ENCODE results near the gene CABLES1.

The CABLES1 gene

GRCh38 chr18:23154823-23155500 lies 19.7 kb downstream of the CABLES1 start:
- Histone ChIP-seq H3K4me3 (ENCODE audit: low read depth, low read length) (no peak overlapping the region), H3K4me1 (ENCODE audit: control insufficient read depth, insufficient read depth, low read length) (peaks cover 12% of the 10 kb centered on the region), H3K36me3 (ENCODE audit: control insufficient read depth in 2 of 2, insufficient read depth in 1 of 2, low read length in 2 of 2) (no peaks in the 10 kb centered on the region; a peak in 1 of 3 replicates), H3K9me3 (ENCODE audit: control insufficient read depth, insufficient read depth, low read depth, low read length) (no peaks in the 10 kb centered on the region), H3K27ac (ENCODE audit: extremely low read depth, low read depth, low read length) (no peak overlapping the region)
- CTCF ChIA-PET: interaction anchor here (0.7 to 0.8 kb wide), 2 partner anchors 46 to 451 kb away, joined by 3 to 5 read pairs; no protein-coding TSS in a partner anchor
- peak; percentile 80; the same call in 1 of the 2 replicates for TF ChIP-seq ZBTB17 (tag by site-specific recombination; IDR thresholded peaks at IDR 0.05)
- TF ChIP-seq, protein P1, sequence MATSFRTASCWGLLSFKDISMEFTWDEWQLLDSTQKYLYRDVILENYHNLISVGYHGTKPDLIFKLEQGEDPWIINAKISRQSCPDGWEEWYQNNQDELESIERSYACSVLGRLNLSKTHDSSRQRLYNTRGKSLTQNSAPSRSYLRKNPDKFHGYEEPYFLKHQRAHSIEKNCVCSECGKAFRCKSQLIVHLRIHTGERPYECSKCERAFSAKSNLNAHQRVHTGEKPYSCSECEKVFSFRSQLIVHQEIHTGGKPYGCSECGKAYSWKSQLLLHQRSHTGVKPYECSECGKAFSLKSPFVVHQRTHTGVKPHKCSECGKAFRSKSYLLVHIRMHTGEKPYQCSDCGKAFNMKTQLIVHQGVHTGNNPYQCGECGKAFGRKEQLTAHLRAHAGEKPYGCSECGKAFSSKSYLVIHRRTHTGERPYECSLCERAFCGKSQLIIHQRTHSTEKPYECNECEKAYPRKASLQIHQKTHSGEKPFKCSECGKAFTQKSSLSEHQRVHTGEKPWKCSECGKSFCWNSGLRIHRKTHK (tag by site-specific recombination; IDR thresholded peaks at IDR 0.05): peak; percentile 27; the same call in 1 of the 2 replicates
- TF ChIP-seq BCL11B (tag by site-specific recombination; IDR thresholded peaks at IDR 0.05; ENCODE audit: low read depth): no peak
- POLR2A ChIA-PET: interaction anchor here (1.3 kb wide), 1 partner anchor 8 kb away, joined by 5 read pairs; no protein-coding TSS in a partner anchor

DNA sequence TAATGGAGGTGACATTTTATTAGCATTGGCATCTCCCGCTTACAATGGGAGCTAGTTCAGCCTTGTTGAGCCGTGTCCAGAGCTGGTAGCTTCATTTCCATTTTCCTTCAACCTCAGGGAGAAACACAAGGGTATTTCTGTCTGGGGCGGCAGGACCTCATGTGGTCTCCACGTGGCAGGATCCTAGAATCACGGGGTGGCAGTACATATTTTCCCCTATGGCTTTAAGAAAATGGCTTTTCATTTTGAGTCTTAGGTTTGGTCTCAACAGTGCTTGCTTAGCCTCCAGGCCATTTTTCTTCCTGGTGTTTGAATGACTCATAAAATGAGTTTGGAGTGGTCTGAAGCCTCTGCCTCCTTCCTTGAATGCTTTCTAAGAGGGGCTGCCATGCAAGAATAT lies 20.3 kb downstream of the CABLES1 start:
- Histone ChIP-seq H3K9me3 (ENCODE audit: control insufficient read depth, insufficient read depth, low read depth, low read length) (no peaks in the 10 kb centered on the region), H3K4me1 (ENCODE audit: control insufficient read depth, insufficient read depth, low read length) (peaks cover 12% of the 10 kb centered on the region), H3K36me3 (ENCODE audit: control insufficient read depth in 2 of 2, insufficient read depth in 1 of 2, low read length in 2 of 2) (no peaks in the 10 kb centered on the region; a peak in 1 of 3 replicates), H3K4me3 (ENCODE audit: low read depth, low read length) (no peak overlapping the region), H3K27ac (ENCODE audit: extremely low read depth, low read depth, low read length) (no peak overlapping the region; the same call in 1 of the 2 replicates)
- CTCF ChIA-PET: interaction anchor here (0.7 kb wide), 1 partner anchor 452 kb away, joined by 3 read pairs; no protein-coding TSS in a partner anchor
- TF ChIP-seq GLIS1 (tag by site-specific recombination; IDR thresholded peaks at IDR 0.05): peak; percentile 41
- 0 out of 2 replicates have a peak, but pooled peaks have one; percentile 5 for TF ChIP-seq ZIC2 (tag by site-specific recombination; IDR thresholded peaks at IDR 0.05)
- TF ChIP-seq ZNF184 (tag by site-specific recombination; IDR thresholded peaks at IDR 0.05): no peak
- TF ChIP-seq PRDM10 (tag by site-specific recombination; IDR thresholded peaks at IDR 0.05): peak; percentile 19; the same call in 1 of the 2 replicates
- TF ChIP-seq YY2 (tag by site-specific recombination; IDR thresholded peaks at IDR 0.05): no peak
- no peak for TF ChIP-seq ZNF239 (tag by site-specific recombination; IDR thresholded peaks at IDR 0.05)
- POLR2A ChIA-PET: interaction anchor here (0.6 to 1.3 kb wide), 2 partner anchors 8 to 88 kb away, joined by 5 read pairs; no protein-coding TSS in a partner anchor

DNA sequence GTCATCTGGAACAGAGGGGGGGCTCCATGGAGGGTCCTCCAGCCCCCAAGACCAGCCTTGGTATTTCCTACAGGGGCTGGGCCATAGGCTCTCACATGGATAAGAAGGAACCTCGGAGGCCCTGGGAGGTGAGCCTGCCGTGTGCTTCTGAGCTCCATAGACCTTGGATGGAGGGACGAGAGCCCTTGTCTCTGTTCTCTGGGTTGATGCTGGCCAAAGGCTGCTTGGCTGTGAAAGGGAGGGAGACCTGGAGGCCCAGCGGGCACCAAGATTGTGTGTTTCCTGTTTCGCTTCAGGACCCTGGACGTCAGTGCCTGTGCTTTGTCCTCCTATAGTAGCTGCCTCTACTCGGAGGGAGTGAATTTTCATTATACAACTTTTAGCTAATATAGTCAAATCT lies 20.8 kb downstream of the CABLES1 start:
- Histone ChIP-seq H3K4me1 (ENCODE audit: control insufficient read depth, insufficient read depth, low read length) (peaks cover 12% of the 10 kb centered on the region), H3K4me3 (ENCODE audit: low read depth, low read length) (no peak overlapping the region), H3K27ac (ENCODE audit: extremely low read depth, low read depth, low read length) (no peak overlapping the region), H3K9me3 (ENCODE audit: control insufficient read depth, insufficient read depth, low read depth, low read length) (no peaks in the 10 kb centered on the region), H3K36me3 (ENCODE audit: control insufficient read depth in 2 of 2, insufficient read depth in 1 of 2, low read length in 2 of 2) (no peaks in the 10 kb centered on the region; a peak in 1 of 3 replicates)
- TF ChIP-seq, protein P2, sequence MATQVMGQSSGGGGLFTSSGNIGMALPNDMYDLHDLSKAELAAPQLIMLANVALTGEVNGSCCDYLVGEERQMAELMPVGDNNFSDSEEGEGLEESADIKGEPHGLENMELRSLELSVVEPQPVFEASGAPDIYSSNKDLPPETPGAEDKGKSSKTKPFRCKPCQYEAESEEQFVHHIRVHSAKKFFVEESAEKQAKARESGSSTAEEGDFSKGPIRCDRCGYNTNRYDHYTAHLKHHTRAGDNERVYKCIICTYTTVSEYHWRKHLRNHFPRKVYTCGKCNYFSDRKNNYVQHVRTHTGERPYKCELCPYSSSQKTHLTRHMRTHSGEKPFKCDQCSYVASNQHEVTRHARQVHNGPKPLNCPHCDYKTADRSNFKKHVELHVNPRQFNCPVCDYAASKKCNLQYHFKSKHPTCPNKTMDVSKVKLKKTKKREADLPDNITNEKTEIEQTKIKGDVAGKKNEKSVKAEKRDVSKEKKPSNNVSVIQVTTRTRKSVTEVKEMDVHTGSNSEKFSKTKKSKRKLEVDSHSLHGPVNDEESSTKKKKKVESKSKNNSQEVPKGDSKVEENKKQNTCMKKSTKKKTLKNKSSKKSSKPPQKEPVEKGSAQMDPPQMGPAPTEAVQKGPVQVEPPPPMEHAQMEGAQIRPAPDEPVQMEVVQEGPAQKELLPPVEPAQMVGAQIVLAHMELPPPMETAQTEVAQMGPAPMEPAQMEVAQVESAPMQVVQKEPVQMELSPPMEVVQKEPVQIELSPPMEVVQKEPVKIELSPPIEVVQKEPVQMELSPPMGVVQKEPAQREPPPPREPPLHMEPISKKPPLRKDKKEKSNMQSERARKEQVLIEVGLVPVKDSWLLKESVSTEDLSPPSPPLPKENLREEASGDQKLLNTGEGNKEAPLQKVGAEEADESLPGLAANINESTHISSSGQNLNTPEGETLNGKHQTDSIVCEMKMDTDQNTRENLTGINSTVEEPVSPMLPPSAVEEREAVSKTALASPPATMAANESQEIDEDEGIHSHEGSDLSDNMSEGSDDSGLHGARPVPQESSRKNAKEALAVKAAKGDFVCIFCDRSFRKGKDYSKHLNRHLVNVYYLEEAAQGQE (tag by site-specific recombination; IDR thresholded peaks at IDR 0.05): 0 out of 2 replicates have a peak, but pooled peaks have one; percentile 22
- TF ChIP-seq ZNF558 (tag by site-specific recombination; IDR thresholded peaks at IDR 0.05) (no peak), ZNF664 (tag by site-specific recombination; IDR thresholded peaks at IDR 0.05) (no peak), KLF1 (tag by site-specific recombination; IDR thresholded peaks at IDR 0.05) (no peak), ZNF629 (tag by site-specific recombination; IDR thresholded peaks at IDR 0.05) (no peak), GLIS2 (tag by site-specific recombination; IDR thresholded peaks at IDR 0.05) (0 out of 2 replicates have a peak, but pooled peaks have one; percentile 39), SCRT1 (tag by site-specific recombination; IDR thresholded peaks at IDR 0.05; ENCODE audit: borderline replicate concordance) (no peak), ZFP69B (tag by site-specific recombination; IDR thresholded peaks at IDR 0.05) (no peak)
- CTCF ChIA-PET: interaction anchor here (0.7 kb wide), 1 partner anchor 18 kb away, joined by 3 read pairs; no protein-coding TSS in a partner anchor
- POLR2A ChIA-PET: interaction anchor here (1.3 kb wide), 1 partner anchor 9 kb away, joined by 5 read pairs; no protein-coding TSS in a partner anchor
